Astrocyte (in vitro differentiated cells and primary cell): ENCODE results near the gene SPC25.

ENCODE experiments used
- EZH2 ChIP-seq: IDR thresholded peaks from 2 replicates; pipeline ENCODE4 v1.6.1; 2012; ENCODE audit warnings: mild to moderate bottlenecking, low read length, inconsistent platforms; ENCODE audit not compliant: insufficient read depth
- TF ChIP-seq, protein P1 (sequence below): IDR thresholded peaks from 2 replicates; pipeline ENCODE4 v1.5.1; 2011; ENCODE audit warnings: low read depth, mild to moderate bottlenecking, inconsistent platforms, low read length, moderate library complexity; ENCODE audit not compliant: insufficient read depth

DNA sequence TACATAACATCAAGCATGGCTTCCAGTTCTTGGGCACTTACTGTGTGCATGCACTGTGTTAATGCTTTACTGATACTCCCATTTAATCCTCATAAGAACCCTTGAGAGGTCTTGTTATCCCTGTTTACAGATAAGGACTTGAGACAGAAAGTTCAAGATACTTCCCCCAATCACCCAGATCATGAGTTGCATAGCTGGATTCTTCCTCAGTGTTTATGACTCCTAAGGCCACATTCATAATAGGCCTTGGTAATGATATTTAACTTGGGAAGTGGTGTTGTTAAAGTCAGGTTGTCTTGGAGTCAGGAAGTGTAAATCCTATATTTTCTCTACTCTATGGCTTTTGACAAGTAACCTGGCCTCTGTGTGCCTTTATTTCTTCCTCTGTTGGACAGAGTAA, 65.1 kb downstream of the SPC25 start:
- TF ChIP-seq, protein P1, sequence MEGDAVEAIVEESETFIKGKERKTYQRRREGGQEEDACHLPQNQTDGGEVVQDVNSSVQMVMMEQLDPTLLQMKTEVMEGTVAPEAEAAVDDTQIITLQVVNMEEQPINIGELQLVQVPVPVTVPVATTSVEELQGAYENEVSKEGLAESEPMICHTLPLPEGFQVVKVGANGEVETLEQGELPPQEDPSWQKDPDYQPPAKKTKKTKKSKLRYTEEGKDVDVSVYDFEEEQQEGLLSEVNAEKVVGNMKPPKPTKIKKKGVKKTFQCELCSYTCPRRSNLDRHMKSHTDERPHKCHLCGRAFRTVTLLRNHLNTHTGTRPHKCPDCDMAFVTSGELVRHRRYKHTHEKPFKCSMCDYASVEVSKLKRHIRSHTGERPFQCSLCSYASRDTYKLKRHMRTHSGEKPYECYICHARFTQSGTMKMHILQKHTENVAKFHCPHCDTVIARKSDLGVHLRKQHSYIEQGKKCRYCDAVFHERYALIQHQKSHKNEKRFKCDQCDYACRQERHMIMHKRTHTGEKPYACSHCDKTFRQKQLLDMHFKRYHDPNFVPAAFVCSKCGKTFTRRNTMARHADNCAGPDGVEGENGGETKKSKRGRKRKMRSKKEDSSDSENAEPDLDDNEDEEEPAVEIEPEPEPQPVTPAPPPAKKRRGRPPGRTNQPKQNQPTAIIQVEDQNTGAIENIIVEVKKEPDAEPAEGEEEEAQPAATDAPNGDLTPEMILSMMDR: no peak
- TF ChIP-seq EZH2: no peak
